ENCODE results near the gene PRDM4.
"Not testable (repeated sequence)": the region's sequence is repeated elsewhere in the genome, so short reads cannot be mapped to it uniquely, and the experiment has no call there.

PRDM4 gene

GRCh38 chr12:107695772-107696171 is 65.2 kb downstream of the PRDM4 start:
- DNase-seq (ENCODE audit: low spot score), result not testable (repeated sequence)

- peak; percentile 96 for DNase-seq (ENCODE audit: low spot score)
Observed at GRCh38 chr12:107685360-107686248, 75.3 kb downstream of the PRDM4 start, which contains the start of gene PWP1. Gene PWP1, plus strand, starts transcription at chr12:107685799. Its CDS starts 101 bp downstream, at chr12:107685900.

GRCh38 chr12:107684990-107685359 is 76.0 kb downstream of the PRDM4 start:
- peak; percentile 46 for DNase-seq (ENCODE audit: low spot score)

- DNase-seq (ENCODE audit: low spot score), result no peak
Observed at GRCh38 chr12:107684029-107684795, 76.7 kb downstream of the PRDM4 start.
